GM12892 (cell line): ENCODE data around the gene INPP5K.

Experiments used
- POLR2A ChIP-seq: IDR thresholded peaks from 2 replicates; pipeline ENCODE4 v1.6.1; 2011; ENCODE audit warnings: low read depth, low read length, control low read depth
- TAF1 ChIP-seq: IDR thresholded peaks from 2 replicates; pipeline ENCODE4 v1.6.1; 2011; ENCODE audit warnings: low read depth, mild to moderate bottlenecking, control low read depth, low read length, borderline replicate concordance

GRCh38 chr17:1470071-1470754, 46.2 kb downstream of the INPP5K start:
- TF ChIP-seq POLR2A (no peak), TAF1 (no peak)
